Activated CD8-positive, alpha-beta memory T cell treated with anti-CD3 and anti-CD28 coated beads, Interleukin-2, amount 10 ng/mL, durations not matched to agents 7 days and 5 days (primary cell): ENCODE measurements around the gene DRAXIN. TPM values are rescaled to one million over a fixed set of nuclear protein-coding genes. Genes with fewer than 3 reads are reported as not detected.

Source experiments
- ATAC-seq: fragments of 150-1000 bp; cut with Tn5 transposase; one replicate; pipeline ENCODE4 v1.10.0; 2021; ENCODE audit warnings: moderate library complexity
- CTCF ChIA-PET: fragments of 350-600 bp; sonication (Branson Sonifier 250); formaldehyde crosslinking; loops from one replicate; lab custom pipeline; 2021; ENCODE audit warnings: antibody characterized with exemption; lab: Charles Lee
- DNase-seq: peaks from one replicate; pipeline ENCODE4 v3.0.0-alpha.2; 2020
- H3K27ac Mint-ChIP-seq: one replicate; pipeline ENCODE4 v1.8.0; 2021; ENCODE audit warnings: mild to moderate bottlenecking, mixed read lengths
- H3K27me3 Mint-ChIP-seq: one replicate; pipeline ENCODE4 v1.8.0; 2021; ENCODE audit warnings: mixed read lengths
- H3K36me3 Mint-ChIP-seq: one replicate; pipeline ENCODE4 v1.8.0; 2021; ENCODE audit warnings: mild to moderate bottlenecking, mixed read lengths
- H3K4me1 Mint-ChIP-seq: one replicate; pipeline ENCODE4 v1.8.0; 2021; ENCODE audit warnings: mixed read lengths
- H3K4me3 Mint-ChIP-seq: one replicate; pipeline ENCODE4 v1.8.0; 2021; ENCODE audit warnings: mild to moderate bottlenecking, moderate library complexity, mixed read lengths
- H3K9me3 Mint-ChIP-seq: one replicate; pipeline ENCODE4 v1.8.0; 2022; ENCODE audit warnings: low read depth, mixed read lengths
- total RNA-seq, 2 experiments: library from RNA; stranded (reverse); gene quantifications; one replicate each; pipeline ENCODE4 v1.2.3, GENCODE V29; 2021

DRAXIN gene
- total RNA-seq, 2 experiments from 2014 or later: 1.0 to 2.1 TPM

GRCh38 chr1:11740258-11741192 is 49.0 kb downstream of the DRAXIN start:
- H3K4me1 Mint-ChIP-seq: peaks cover 69% of the 10 kb centered on the region
- CTCF ChIA-PET: interaction anchor here (0.6 to 2.6 kb wide), 10 partner anchors 8 to 92 kb away, joined by 3 to 10 read pairs (median 3); partner anchors contain the start of genes DRAXIN and FBXO6
- H3K36me3 Mint-ChIP-seq: peaks cover 19% of the 10 kb centered on the region
- H3K27ac Mint-ChIP-seq: peak overlapping the region; percentile 76
- peak; percentile 47 for ATAC-seq
- H3K27me3 Mint-ChIP-seq: no peaks in the 10 kb centered on the region
- H3K9me3 Mint-ChIP-seq: no peaks in the 10 kb centered on the region
- DNase-seq: peak; percentile 83
- H3K4me3 Mint-ChIP-seq: peak overlapping the region; percentile 52

GRCh38 chr1:11741482-11741881 is 50.0 kb downstream of the DRAXIN start:
- H3K27me3 Mint-ChIP-seq: no peaks in the 10 kb centered on the region

GRCh38 chr1:11741919-11742558 is 50.5 kb downstream of the DRAXIN start:
- no peaks in the 10 kb centered on the region for H3K9me3 Mint-ChIP-seq
- no peak overlapping the region for H3K4me3 Mint-ChIP-seq
- H3K27ac Mint-ChIP-seq: no peak overlapping the region
- peaks cover 32% of the 10 kb centered on the region for H3K36me3 Mint-ChIP-seq
- CTCF ChIA-PET: interaction anchor here (1.1 to 2.1 kb wide), 4 partner anchors 14 to 92 kb away, joined by 3 to 10 read pairs (median 4); partner anchors contain the start of gene FBXO6
- peaks cover 75% of the 10 kb centered on the region for H3K4me1 Mint-ChIP-seq
- DNase-seq: no peak
- H3K27me3 Mint-ChIP-seq: no peaks in the 10 kb centered on the region
- no peak for ATAC-seq

More at GRCh38 chr1:11741482-11741881, 50.0 kb downstream of the DRAXIN start:
- Mint-ChIP-seq H3K9me3 (no peaks in the 10 kb centered on the region), H3K4me3 (peak overlapping the region; percentile 52), H3K36me3 (peaks cover 27% of the 10 kb centered on the region), H3K4me1 (peaks cover 75% of the 10 kb centered on the region), H3K27ac (peak overlapping the region; percentile 76)
- no peak for DNase-seq
- CTCF ChIA-PET: interaction anchor here (1.0 to 2.6 kb wide), 6 partner anchors 15 to 91 kb away, joined by 3 to 10 read pairs (median 4); partner anchors contain the start of gene FBXO6
- no peak for ATAC-seq

GRCh38 chr1:11744287-11744686 is 52.8 kb downstream of the DRAXIN start:
- DNase-seq: no peak
- no peak for ATAC-seq
- Mint-ChIP-seq H3K9me3 (no peaks in the 10 kb centered on the region), H3K4me3 (no peak overlapping the region), H3K36me3 (peaks cover 26% of the 10 kb centered on the region), H3K27ac (no peak overlapping the region), H3K4me1 (peaks cover 65% of the 10 kb centered on the region), H3K27me3 (no peaks in the 10 kb centered on the region)
- CTCF ChIA-PET: interaction anchor here (0.7 to 0.8 kb wide), 3 partner anchors 8 to 94 kb away, joined by 3 read pairs; partner anchors contain the start of gene AGTRAP

- Mint-ChIP-seq H3K4me3 (no peak overlapping the region), H3K9me3 (no peaks in the 10 kb centered on the region), H3K4me1 (peaks cover 48% of the 10 kb centered on the region), H3K27ac (no peak overlapping the region), H3K27me3 (no peaks in the 10 kb centered on the region), H3K36me3 (peaks cover 23% of the 10 kb centered on the region)
- ATAC-seq: no peak
- DNase-seq: no peak
- CTCF ChIA-PET: interaction anchor here (1.1 kb wide), 1 partner anchor 57 kb away, joined by 5 read pairs; no protein-coding TSS in a partner anchor
Observed at GRCh38 chr1:11746092-11746491, 54.6 kb downstream of the DRAXIN start.

GRCh38 chr1:11746795-11747487 is 55.4 kb downstream of the DRAXIN start:
- ATAC-seq (no peak), DNase-seq (no peak)
- Mint-ChIP-seq H3K4me1 (peaks cover 40% of the 10 kb centered on the region), H3K27me3 (no peaks in the 10 kb centered on the region), H3K9me3 (no peaks in the 10 kb centered on the region), H3K27ac (peak overlapping the region; percentile 12), H3K4me3 (no peak overlapping the region), H3K36me3 (peaks cover 23% of the 10 kb centered on the region)
- CTCF ChIA-PET: no interaction called here

- CTCF ChIA-PET: interaction anchor here (1.3 to 2.3 kb wide), 3 partner anchors 29 to 98 kb away, joined by 5 to 10 read pairs (median 6); partner anchors contain the start of gene FBXO6
- H3K36me3 Mint-ChIP-seq: peaks cover 18% of the 10 kb centered on the region
- H3K9me3 Mint-ChIP-seq: no peaks in the 10 kb centered on the region
- no peak overlapping the region for H3K4me3 Mint-ChIP-seq
- peak; percentile 50 for ATAC-seq
- DNase-seq: no peak
- peak overlapping the region; percentile 74 for H3K27ac Mint-ChIP-seq
- H3K27me3 Mint-ChIP-seq: no peaks in the 10 kb centered on the region
- peaks cover 33% of the 10 kb centered on the region for H3K4me1 Mint-ChIP-seq
Observed at GRCh38 chr1:11748294-11749202, 57.0 kb downstream of the DRAXIN start.

- CTCF ChIA-PET: interaction anchor here (1.1 to 2.3 kb wide), 4 partner anchors 23 to 99 kb away, joined by 3 to 10 read pairs (median 6); partner anchors contain the start of gene FBXO6
- Mint-ChIP-seq H3K36me3 (peaks cover 18% of the 10 kb centered on the region), H3K9me3 (no peaks in the 10 kb centered on the region)
Observed at GRCh38 chr1:11749203-11749689, 57.7 kb downstream of the DRAXIN start.

GRCh38 chr1:11749996-11750395 is 58.5 kb downstream of the DRAXIN start:
- Mint-ChIP-seq H3K27me3 (no peaks in the 10 kb centered on the region), H3K9me3 (no peaks in the 10 kb centered on the region), H3K4me1 (peaks cover 33% of the 10 kb centered on the region), H3K27ac (no peak overlapping the region), H3K4me3 (no peak overlapping the region), H3K36me3 (peaks cover 18% of the 10 kb centered on the region)
- CTCF ChIA-PET: interaction anchor here (1.1 to 2.1 kb wide), 3 partner anchors 23 to 100 kb away, joined by 3 to 10 read pairs (median 5); no protein-coding TSS in a partner anchor
- DNase-seq (no peak), ATAC-seq (no peak)

More at GRCh38 chr1:11749203-11749689, 57.7 kb downstream of the DRAXIN start:
- no peak overlapping the region for H3K4me3 Mint-ChIP-seq
- no peaks in the 10 kb centered on the region for H3K27me3 Mint-ChIP-seq
- H3K27ac Mint-ChIP-seq: peak overlapping the region; percentile 74
- ATAC-seq (peak; percentile 86), DNase-seq (peak; percentile 71)
- H3K4me1 Mint-ChIP-seq: peaks cover 33% of the 10 kb centered on the region

- H3K4me3 Mint-ChIP-seq: no peak overlapping the region
- ATAC-seq (no peak), DNase-seq (no peak)
- peaks cover 3% of the 10 kb centered on the region for H3K27me3 Mint-ChIP-seq
- H3K36me3 Mint-ChIP-seq: peaks cover 11% of the 10 kb centered on the region
- H3K27ac Mint-ChIP-seq: no peak overlapping the region
- no peaks in the 10 kb centered on the region for H3K9me3 Mint-ChIP-seq
- H3K4me1 Mint-ChIP-seq: peaks cover 24% of the 10 kb centered on the region
- CTCF ChIA-PET: interaction anchor here (0.7 kb wide), 1 partner anchor 11 kb away, joined by 3 read pairs; no protein-coding TSS in a partner anchor
Observed at GRCh38 chr1:11751087-11751486, 59.6 kb downstream of the DRAXIN start.

- peaks cover 16% of the 10 kb centered on the region for H3K4me1 Mint-ChIP-seq
- peaks cover 12% of the 10 kb centered on the region for H3K27me3 Mint-ChIP-seq
- H3K27ac Mint-ChIP-seq: no peak overlapping the region
- H3K36me3 Mint-ChIP-seq: peaks cover 3% of the 10 kb centered on the region
- DNase-seq (no peak), ATAC-seq (no peak)
- no peak overlapping the region for H3K4me3 Mint-ChIP-seq
- no peaks in the 10 kb centered on the region for H3K9me3 Mint-ChIP-seq
- CTCF ChIA-PET: interaction anchor here (1.0 to 1.6 kb wide), 3 partner anchors 33 to 102 kb away, joined by 3 read pairs; no protein-coding TSS in a partner anchor
Observed at GRCh38 chr1:11752359-11753088, 61.0 kb downstream of the DRAXIN start.
